ENCODE measurements around the gene MCU. TPM values are rescaled to one million over a fixed set of nuclear protein-coding genes. Genes with fewer than 3 reads are reported as not detected.

MCU gene
- total and polyA plus RNA-seq, 2 of the 4 experiments (the other 2 are of a cell fraction) = 36.2 to 36.7 TPM

GRCh38 chr10:72712136-72712535, 20.2 kb downstream of the MCU start:
- Histone ChIP-seq H3K4ac (ENCODE audit: low read depth, low read length) (peak overlapping the region; percentile 68), H3K4me3 (ENCODE audit: insufficient read depth, low read depth, low read length) (no peak overlapping the region), H4K20me1 (ENCODE audit: insufficient read depth, low read length) (peaks cover 2% of the 10 kb centered on the region; the same call in 1 of the 2 replicates), H3K79me1 (ENCODE audit: low read depth in 1 of 2, low read length in 2 of 2) (peaks cover 21 to 67% of the 10 kb centered on the region in 2 experiments), H3K27ac (ENCODE audit: insufficient read depth, low read length) (peak overlapping the region; percentile 90), H3K36me3 (ENCODE audit: control insufficient read depth, insufficient read depth, low read length) (no peaks in the 10 kb centered on the region), H4K8ac (ENCODE audit: low read depth in 2 of 2, low read length in 2 of 2) (peak overlapping the region; percentile 21 to 48), H2AFZ (replicated peaks; ENCODE audit: low read length, poor library complexity) (no peak overlapping the region), H3K56ac (ENCODE audit: extremely low read depth, insufficient read depth, low read length) (peak overlapping the region; percentile 36; the same call in 1 of the 2 replicates), H3K4me2 (ENCODE audit: low read depth, low read length) (peak overlapping the region; percentile 67), H3K9ac (ENCODE audit: low read depth, low read length) (peak overlapping the region; percentile 9; the same call in 1 of the 2 replicates), H3K4me1 (ENCODE audit: control insufficient read depth, insufficient read depth, low read length) (peaks cover 7% of the 10 kb centered on the region), H3K23ac (ENCODE audit: low read depth, low read length) (peak overlapping the region; percentile 73; the same call in 1 of the 2 replicates), H3K9me3 (ENCODE audit: control insufficient read depth, insufficient read depth, low read length) (no peaks in the 10 kb centered on the region), H4K5ac (ENCODE audit: low read depth, low read length) (peak overlapping the region; percentile 49), H2BK15ac (ENCODE audit: low read depth, low read length) (0 out of 3 replicates have a peak overlapping the region, but pooled peaks have one; percentile 26), H2BK5ac (ENCODE audit: low read depth, low read length, poor library complexity, severe bottlenecking) (peak overlapping the region; percentile 75), H4K91ac (ENCODE audit: insufficient read depth, low read depth, low read length) (peak overlapping the region; percentile 45; the same call in 1 of the 2 replicates), H3K27me3 (ENCODE audit: control insufficient read depth, insufficient read depth, low read length) (no peaks in the 10 kb centered on the region), H2AK9ac (replicated peaks; ENCODE audit: low read depth, low read length, poor library complexity) (no peak overlapping the region), H2BK20ac (ENCODE audit: low read depth, low read length) (no peak overlapping the region), H2BK120ac (ENCODE audit: low read depth, low read length) (peak overlapping the region; percentile 58), H3K14ac (replicated peaks; ENCODE audit: low read depth, low read length) (peak overlapping the region; percentile 85; the same call in 1 of the 2 replicates), H2AK5ac (ENCODE audit: low read depth, low read length) (no peak overlapping the region), H3K18ac (ENCODE audit: low read depth, low read length) (peak overlapping the region; percentile 81), H3K9me1 (ENCODE audit: insufficient read depth, low read length) (peaks cover 3% of the 10 kb centered on the region)
- TF ChIP-seq CEBPB (IDR thresholded peaks at IDR 0.05; ENCODE audit: low read depth, low read length) (no peak), RCOR1 (IDR thresholded peaks at IDR 0.05; ENCODE audit: insufficient replicate concordance, low read length) (no peak), USF2 (IDR thresholded peaks at IDR 0.05; ENCODE audit: low read depth, low read length) (no peak), ELK1 (IDR thresholded peaks at IDR 0.05; ENCODE audit: borderline replicate concordance, low read depth, low read length) (no peak), RAD21 (IDR thresholded peaks at IDR 0.05; ENCODE audit: low read length) (no peak), SMC3 (IDR thresholded peaks at IDR 0.05; ENCODE audit: low read depth, low read length) (no peak)
- in situ Hi-C loops (cut with MboI; ENCODE audit: low sequenced_read_pairs) (no loop called here), dilution Hi-C loops (cut with HindIII; ENCODE audit: low sequenced_read_pairs, unreplicated experiment) (no loop called here), intact Hi-C loops (cut with micrococcal nuclease) (no loop called here)
- ATAC-seq (ENCODE audit: low read depth) (peak; percentile 70), DNase-seq (peak; percentile 61)
- no CpG with 5 or more reads among the region's 2 CpGs for WGBS, 2 experiments (ENCODE audit: extremely low coverage in 2 of 2, insufficient read length in 1 of 2)
- ChIA-PET POLR2A (ENCODE audit: unreplicated experiment) (interaction anchor here (0.6 kb wide), 1 partner anchor 34 kb away, joined by 8 read pairs; no protein-coding TSS in a partner anchor), CTCF (no interaction called here)
- no TSS peak for BruUV-seq (replicated peaks)

All from IMR-90 (cell line).